GM18520 (cell line): ENCODE results near the gene TRAM1L1.

Experiments
- ATAC-seq: cut with Tn5 transposase; IDR thresholded peaks from one replicate; pipeline ENCODE4 v1.9.1; 2021; ENCODE audit not compliant: unreplicated experiment

TRAM1L1 gene

DNA sequence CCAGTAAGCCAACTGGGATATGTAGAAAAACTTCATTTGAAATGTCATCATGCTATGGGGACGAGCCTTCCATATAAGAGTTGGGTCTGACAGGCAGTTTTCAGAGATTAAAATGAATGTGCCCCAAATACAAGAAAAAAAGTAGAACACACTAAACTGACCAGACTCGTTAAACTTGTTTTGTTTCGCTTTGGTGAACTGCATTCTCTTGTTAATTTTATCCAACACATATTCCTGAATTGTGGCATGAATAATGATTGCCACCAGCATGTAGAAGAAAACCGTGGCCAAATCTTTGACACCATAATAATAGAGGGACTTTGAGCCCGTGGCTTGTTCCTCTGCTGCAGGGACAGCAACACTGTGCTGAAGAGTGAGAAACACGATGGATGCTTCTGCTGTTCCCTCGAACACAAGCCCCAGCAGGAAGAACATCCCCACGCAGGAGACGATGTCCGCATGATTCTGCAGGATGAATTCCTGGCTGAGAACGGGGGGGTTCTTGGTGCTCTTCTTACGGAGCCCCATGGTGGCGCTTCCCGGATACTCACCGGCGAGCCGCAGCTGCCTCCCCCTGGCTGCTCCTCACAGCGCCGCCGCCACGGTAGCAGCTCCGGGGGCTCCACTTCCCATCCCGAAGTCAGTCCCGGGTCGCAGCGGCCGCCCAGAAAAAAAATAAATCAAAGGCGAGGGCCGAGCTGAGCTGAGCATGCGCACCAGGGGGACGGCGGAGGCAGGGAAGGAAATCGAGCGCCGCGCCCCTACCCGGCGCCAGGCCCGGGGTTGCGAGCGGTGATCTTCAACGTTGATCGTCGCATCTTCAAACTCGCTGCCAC, at the start of gene TRAM1L1:
Gene TRAM1L1 (minus strand): TSS at position 711 of the 836 bp plus-strand sequence. CDS start 183 bp downstream, at position 528.
- no peak for ATAC-seq

DNA sequence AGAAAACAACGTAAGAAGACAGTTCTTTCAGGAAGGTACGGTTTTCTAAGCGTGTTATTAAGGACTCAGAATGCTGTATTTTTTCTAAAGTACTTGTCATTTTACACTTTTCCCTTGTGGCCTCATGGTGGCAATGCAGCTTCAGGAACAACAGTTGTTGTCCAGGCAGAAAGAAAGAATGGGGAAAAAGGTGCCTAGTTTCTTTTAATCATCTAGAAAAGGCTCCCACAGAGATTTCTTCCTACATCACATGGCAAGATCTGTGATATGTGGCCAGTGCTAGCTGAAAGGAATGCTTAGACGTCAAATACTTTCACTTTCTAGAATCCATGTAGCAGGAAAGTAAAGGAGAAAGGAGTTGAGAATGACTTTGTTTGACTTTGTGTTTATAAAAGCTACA, 49.0 kb upstream of the TRAM1L1 start:
- no peak for ATAC-seq

GRCh38 chr4:117096886-117097285, 11.5 kb upstream of the TRAM1L1 start:
- no peak for ATAC-seq

DNA sequence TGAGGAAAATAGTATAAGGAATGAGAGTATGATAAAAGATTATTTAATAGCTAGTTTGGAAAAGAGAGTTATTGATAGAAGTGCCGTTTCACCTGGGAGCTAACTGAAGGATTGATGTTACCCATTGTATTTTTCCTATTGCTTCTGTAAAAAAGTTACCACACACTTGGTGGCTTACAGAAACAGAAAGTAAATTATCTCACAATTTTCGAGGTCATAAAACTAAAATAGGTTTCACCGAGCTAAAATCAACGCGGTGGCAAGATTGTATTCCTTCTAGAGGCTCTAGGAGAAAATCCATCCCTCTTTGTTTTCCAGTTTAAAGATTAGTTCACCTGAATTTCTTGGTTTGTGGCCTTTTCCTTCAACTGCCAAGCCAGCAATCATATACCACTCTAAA, 11.1 kb upstream of the TRAM1L1 start:
- ATAC-seq: no peak

GRCh38 chr4:117093571-117093970, 8.2 kb upstream of the TRAM1L1 start:
- ATAC-seq: no peak

GRCh38 chr4:117077760-117078159, 7.6 kb downstream of the TRAM1L1 start:
- ATAC-seq: no peak

GRCh38 chr4:117068120-117068519, 17.3 kb downstream of the TRAM1L1 start:
- no peak for ATAC-seq

- ATAC-seq: no peak
Observed at GRCh38 chr4:117063961-117064696, 21.2 kb downstream of the TRAM1L1 start.

DNA sequence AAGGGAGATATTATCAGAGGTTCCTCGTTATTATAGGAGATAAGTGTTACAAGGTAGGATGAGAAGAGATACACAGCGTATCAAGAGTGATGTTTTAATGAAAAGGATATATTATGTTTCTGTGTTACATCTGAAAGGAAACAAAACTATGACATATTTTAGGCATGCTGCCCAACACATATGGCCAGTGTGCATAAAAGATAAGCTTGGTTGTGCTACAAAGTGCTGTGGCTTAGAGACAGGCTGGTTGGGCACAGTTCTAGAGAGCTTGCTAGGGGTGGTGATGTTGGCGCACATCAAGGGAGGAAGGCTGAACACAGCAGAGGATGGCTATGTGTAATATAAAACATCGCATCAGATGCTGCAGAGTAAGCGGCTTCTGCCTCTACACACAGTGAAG, 42.4 kb downstream of the TRAM1L1 start:
- no peak for ATAC-seq
